ENCODE results near the gene JDP2.
"Not testable (repeated sequence)": the region's sequence is repeated elsewhere in the genome, so short reads cannot be mapped to it uniquely, and the experiment has no call there.

Gene JDP2

GRCh38 chr14:75427482-75428229 lies at the start of gene JDP2:
Gene JDP2 (plus strand): TSS chr14:75428022. CDS start chr14:75437921, 9,899 bp downstream.
- peak; percentile 10 for DNase-seq (ENCODE audit: low spot score)

GRCh38 chr14:75379246-75379929 lies 48.4 kb upstream of the JDP2 start:
- no peak for DNase-seq (ENCODE audit: low spot score)

- DNase-seq (ENCODE audit: low spot score): no peak
These were observed 47.9 kb upstream of the JDP2 start for GRCh38 chr14:75379930-75380270.

- DNase-seq (ENCODE audit: low spot score): no peak
These were observed 47.2 kb upstream of the JDP2 start for GRCh38 chr14:75380656-75381055.

- no peak for DNase-seq (ENCODE audit: low spot score)
These were observed 46.2 kb upstream of the JDP2 start for GRCh38 chr14:75381642-75382041.

- not testable (repeated sequence) for DNase-seq (ENCODE audit: low spot score)
These were observed 44.6 kb upstream of the JDP2 start for GRCh38 chr14:75383219-75383618.

- peak; percentile 5 for DNase-seq (ENCODE audit: low spot score)
These were observed 44.1 kb upstream of the JDP2 start for GRCh38 chr14:75383721-75384120.

- DNase-seq (ENCODE audit: low spot score): no peak
These were observed 38.1 kb upstream of the JDP2 start for GRCh38 chr14:75389679-75390078.

GRCh38 chr14:75390183-75390582 lies 37.6 kb upstream of the JDP2 start:
- DNase-seq (ENCODE audit: low spot score): no peak

- no peak for DNase-seq (ENCODE audit: low spot score)
These were observed 35.9 kb upstream of the JDP2 start for GRCh38 chr14:75391953-75392352.

GRCh38 chr14:75392686-75393641 lies 34.9 kb upstream of the JDP2 start:
- no peak for DNase-seq (ENCODE audit: low spot score)

GRCh38 chr14:75393794-75394193 lies 34.0 kb upstream of the JDP2 start:
- DNase-seq (ENCODE audit: low spot score): no peak

GRCh38 chr14:75395862-75396261 lies 32.0 kb upstream of the JDP2 start:
- no peak for DNase-seq (ENCODE audit: low spot score)

- DNase-seq (ENCODE audit: low spot score): no peak
These were observed 28.5 kb upstream of the JDP2 start for GRCh38 chr14:75399321-75399720.

- DNase-seq (ENCODE audit: low spot score): no peak
These were observed 27.7 kb upstream of the JDP2 start for GRCh38 chr14:75399843-75400775.

GRCh38 chr14:75401361-75401760 lies 26.5 kb upstream of the JDP2 start:
- DNase-seq (ENCODE audit: low spot score): no peak

- no peak for DNase-seq (ENCODE audit: low spot score)
These were observed 24.9 kb upstream of the JDP2 start for GRCh38 chr14:75402867-75403413.

GRCh38 chr14:75404847-75405246 lies 23.0 kb upstream of the JDP2 start:
- DNase-seq (ENCODE audit: low spot score): no peak

- no peak for DNase-seq (ENCODE audit: low spot score)
These were observed 21.7 kb upstream of the JDP2 start for GRCh38 chr14:75406102-75406501.

- DNase-seq (ENCODE audit: low spot score): no peak
These were observed 21.0 kb upstream of the JDP2 start for GRCh38 chr14:75406856-75407255.

Data from CD4-positive, alpha-beta T cell treated with Interleukin-15 for 4 hours (primary cell).